ENCODE data around the gene ULK4. TPM values are rescaled to one million over a fixed set of nuclear protein-coding genes. Genes with fewer than 3 reads are reported as not detected.
"Not testable (repeated sequence)": the region's sequence is repeated elsewhere in the genome, so short reads cannot be mapped to it uniquely, and the experiment has no call there.

Gene ULK4
- total RNA-seq, 1 donor from 2014 or later: 11.2 TPM

DNA sequence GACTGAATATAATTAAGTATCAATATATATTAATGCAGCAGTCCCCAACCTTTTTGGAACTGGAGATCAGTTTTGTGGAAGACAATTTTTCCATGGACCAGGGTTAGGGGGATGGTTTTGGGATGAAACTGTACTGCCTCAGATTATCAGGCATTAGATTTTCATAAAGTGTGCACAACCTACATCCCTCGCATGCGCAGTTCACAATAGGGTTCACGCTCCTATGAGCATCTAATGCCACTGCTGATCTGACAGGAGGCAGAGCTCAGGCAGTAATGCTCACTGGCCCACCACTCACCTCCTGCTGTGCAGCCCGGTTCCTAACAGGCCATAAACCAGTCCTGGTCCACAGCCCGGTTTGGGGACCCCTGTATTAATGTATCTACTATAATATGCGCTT is 95.6 kb downstream of the ULK4 start:
- TF ChIP-seq, protein P1, sequence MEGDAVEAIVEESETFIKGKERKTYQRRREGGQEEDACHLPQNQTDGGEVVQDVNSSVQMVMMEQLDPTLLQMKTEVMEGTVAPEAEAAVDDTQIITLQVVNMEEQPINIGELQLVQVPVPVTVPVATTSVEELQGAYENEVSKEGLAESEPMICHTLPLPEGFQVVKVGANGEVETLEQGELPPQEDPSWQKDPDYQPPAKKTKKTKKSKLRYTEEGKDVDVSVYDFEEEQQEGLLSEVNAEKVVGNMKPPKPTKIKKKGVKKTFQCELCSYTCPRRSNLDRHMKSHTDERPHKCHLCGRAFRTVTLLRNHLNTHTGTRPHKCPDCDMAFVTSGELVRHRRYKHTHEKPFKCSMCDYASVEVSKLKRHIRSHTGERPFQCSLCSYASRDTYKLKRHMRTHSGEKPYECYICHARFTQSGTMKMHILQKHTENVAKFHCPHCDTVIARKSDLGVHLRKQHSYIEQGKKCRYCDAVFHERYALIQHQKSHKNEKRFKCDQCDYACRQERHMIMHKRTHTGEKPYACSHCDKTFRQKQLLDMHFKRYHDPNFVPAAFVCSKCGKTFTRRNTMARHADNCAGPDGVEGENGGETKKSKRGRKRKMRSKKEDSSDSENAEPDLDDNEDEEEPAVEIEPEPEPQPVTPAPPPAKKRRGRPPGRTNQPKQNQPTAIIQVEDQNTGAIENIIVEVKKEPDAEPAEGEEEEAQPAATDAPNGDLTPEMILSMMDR (IDR thresholded peaks at IDR 0.05): no peak
- Histone ChIP-seq H3K27ac (no peak overlapping the region), H3K36me3 (no peaks in the 10 kb centered on the region), H3K27me3 (no peaks in the 10 kb centered on the region), H3K9me3 (no peaks in the 10 kb centered on the region), H3K4me1 (no peaks in the 10 kb centered on the region), H3K4me3 (no peak overlapping the region)
- ATAC-seq: no peak
- DNase-seq: no peak
- intact Hi-C loops (cut with DNase I): no loop called here

DNA sequence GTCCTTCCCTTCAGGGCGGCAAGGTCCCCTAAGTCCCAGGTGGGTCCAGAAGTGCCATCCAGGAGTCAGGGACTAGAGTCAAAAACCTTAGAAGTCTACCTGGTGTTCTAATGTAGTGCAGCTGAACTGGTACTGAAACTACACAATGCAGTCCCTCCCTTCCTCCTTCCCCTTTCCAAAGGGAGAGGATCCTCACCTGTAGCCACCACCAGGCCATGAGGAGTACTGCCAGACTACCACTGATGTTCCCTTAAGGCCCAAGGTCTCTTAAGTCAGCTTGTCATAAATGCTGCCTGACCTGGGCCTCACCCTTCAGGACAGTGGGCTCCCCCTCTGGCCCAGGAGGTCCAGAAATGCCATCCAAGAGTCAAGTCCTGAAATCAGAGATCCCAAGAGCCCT is 98.9 kb downstream of the ULK4 start:
- Histone ChIP-seq H3K27ac (no peak overlapping the region), H3K27me3 (no peaks in the 10 kb centered on the region), H3K4me1 (no peaks in the 10 kb centered on the region), H3K36me3 (no peaks in the 10 kb centered on the region), H3K4me3 (no peak overlapping the region), H3K9me3 (no peaks in the 10 kb centered on the region)
- TF ChIP-seq, protein P1 (IDR thresholded peaks at IDR 0.05): no peak
- intact Hi-C loops (cut with DNase I): no loop called here
- DNase-seq: no peak
- no peak for ATAC-seq

DNA sequence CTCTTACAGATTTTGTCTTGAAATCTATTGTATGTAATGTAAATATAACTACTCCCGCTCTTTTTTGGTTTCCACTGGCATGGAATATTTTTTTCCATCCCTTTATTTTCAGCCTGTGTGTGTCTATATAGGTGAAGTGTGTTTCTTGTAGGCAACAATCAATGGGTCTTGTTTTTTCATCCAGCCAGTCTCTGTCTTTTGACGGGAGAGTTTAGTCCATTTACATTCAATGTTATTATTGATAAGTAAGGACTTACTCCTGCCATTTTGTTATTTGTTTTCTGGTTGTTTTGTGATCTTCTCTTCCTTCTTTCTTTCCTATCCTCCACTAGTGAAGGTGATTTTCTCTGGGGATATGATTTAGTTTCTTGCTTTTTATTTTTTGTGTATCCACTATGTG is 101.4 kb downstream of the ULK4 start:
- H3K4me1 ChIP-seq; DNase-seq; ATAC-seq; H3K36me3 ChIP-seq; H3K4me3 ChIP-seq; H3K27me3 ChIP-seq; intact Hi-C loops (cut with DNase I); H3K9me3 ChIP-seq; H3K27ac ChIP-seq: not testable (repeated sequence)

DNA sequence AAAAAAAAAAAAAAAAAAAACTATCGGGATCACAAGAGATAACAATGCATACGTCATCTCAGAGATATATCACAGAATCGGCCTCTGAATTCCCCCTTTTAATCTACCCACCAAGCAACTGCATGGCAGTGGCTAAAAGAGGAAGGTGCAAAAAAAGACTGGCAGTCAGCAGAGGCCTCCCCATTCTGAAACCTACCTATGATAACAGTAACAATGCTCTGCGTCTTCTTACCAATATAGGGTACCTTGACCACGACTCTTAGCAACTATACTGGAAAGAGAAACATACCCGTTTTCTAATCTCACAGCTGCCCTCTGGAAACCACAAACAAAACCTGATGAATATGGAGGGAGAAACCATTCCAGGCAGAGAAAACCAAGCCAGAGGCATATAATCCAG is 106.9 kb downstream of the ULK4 start:
- TF ChIP-seq, protein P1 (IDR thresholded peaks at IDR 0.05): no peak
- H3K4me3 ChIP-seq: no peak overlapping the region
- no peak overlapping the region for H3K27ac ChIP-seq
- DNase-seq (no peak), ATAC-seq (no peak)
- intact Hi-C loops (cut with DNase I): no loop called here
- no peaks in the 10 kb centered on the region for H3K4me1 ChIP-seq
- no peaks in the 10 kb centered on the region for H3K36me3 ChIP-seq
- no peaks in the 10 kb centered on the region for H3K27me3 ChIP-seq
- H3K9me3 ChIP-seq: no peaks in the 10 kb centered on the region

DNA sequence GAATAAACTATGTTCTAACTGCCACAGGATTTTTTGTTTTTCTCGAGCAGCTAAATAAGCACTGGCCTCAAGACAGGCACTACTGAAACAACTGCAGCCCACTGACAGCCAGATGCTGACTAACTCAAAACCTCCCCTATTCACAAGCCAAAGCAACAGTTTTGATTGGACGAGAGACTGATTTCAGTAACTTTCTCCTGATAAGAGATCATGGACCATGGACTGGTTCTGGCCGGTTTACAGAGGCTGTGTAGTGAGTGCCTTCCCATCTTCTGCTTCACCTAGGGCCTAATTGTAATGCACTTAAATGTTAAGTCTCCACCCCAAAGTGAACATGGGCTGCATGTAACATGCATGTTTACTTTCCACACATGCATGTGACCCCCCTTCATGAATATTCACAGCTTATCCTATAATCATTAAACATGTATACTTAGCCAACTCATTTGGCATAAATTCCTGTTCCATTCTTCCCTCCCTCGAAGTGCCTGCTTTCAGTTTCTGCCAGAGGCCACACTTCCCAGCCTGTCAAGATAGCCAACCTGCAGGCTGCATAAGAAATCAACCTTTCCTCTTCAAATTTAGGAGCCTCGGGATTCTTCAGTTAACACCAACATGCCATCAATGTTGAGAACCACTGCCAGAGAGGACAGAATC is 108.2 kb downstream of the ULK4 start:
- Histone ChIP-seq H3K27ac (no peak overlapping the region), H3K36me3 (no peaks in the 10 kb centered on the region), H3K27me3 (no peaks in the 10 kb centered on the region), H3K4me1 (no peaks in the 10 kb centered on the region), H3K9me3 (no peaks in the 10 kb centered on the region), H3K4me3 (no peak overlapping the region)
- TF ChIP-seq, protein P1 (IDR thresholded peaks at IDR 0.05): no peak
- intact Hi-C loops (cut with DNase I): no loop called here
- ATAC-seq (no peak), DNase-seq (no peak)

DNA sequence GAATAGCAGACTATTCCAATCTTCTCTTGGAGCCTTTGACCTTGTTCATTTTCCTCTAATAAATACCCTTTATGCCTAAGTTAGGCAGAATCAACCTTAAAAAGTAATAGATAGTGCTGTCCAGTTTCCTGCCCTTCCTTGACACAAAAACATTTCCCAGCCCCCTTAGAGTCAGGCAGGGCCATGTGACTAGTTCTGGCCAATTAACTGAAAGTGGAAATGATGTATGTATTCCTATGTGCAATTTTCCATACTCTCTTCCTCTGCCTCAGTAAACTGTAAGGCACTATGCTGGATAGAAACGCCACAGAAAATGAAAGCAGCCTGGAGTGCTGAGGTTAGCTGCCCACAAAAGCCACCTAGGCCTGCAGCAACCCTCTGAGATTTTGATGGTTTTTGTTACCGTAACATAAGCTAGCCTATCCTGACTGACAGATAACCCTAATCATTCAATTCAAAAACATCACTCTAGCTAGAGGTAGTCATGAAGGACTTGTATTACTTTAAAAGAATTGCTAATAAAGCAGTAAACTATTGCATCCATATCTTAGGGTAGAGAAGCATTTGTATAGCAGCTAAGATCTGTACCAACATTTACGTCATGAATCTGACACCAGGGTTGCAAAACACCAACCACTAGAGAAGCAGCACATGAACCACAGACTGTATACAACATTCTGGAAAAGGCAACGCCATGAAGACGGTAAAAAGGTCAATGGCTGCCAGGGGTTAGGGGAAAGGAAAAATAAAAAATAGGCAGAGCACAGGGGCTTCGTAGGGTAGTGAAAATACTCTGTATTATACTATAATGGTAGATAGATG is 112.9 kb downstream of the ULK4 start:
- Histone ChIP-seq H3K9me3 (no peaks in the 10 kb centered on the region), H3K27me3 (no peaks in the 10 kb centered on the region), H3K27ac (no peak overlapping the region), H3K4me1 (no peaks in the 10 kb centered on the region), H3K36me3 (no peaks in the 10 kb centered on the region), H3K4me3 (no peak overlapping the region)
- intact Hi-C loops (cut with DNase I): no loop called here
- no peak for DNase-seq
- TF ChIP-seq, protein P1 (IDR thresholded peaks at IDR 0.05): no peak
- ATAC-seq: no peak
